Effector memory CD4-positive, alpha-beta T cell (primary cell): ENCODE measurements around the gene C1orf116.

ENCODE experiments used
- DNase-seq, 3 donors: peaks; one replicate each; pipeline ENCODE4 v3.0.0-alpha.2; 2020
- H3K27ac ChIP-seq: 2 replicates; pipeline ENCODE4 v1.7.0; 2013; ENCODE audit warnings: mild to moderate bottlenecking, low read length, moderate library complexity; ENCODE audit not compliant: insufficient read depth, poor library complexity, severe bottlenecking
- H3K27me3 ChIP-seq: replicated peaks from 2 replicates; pipeline ENCODE4 v1.7.0; 2013; ENCODE audit warnings: mild to moderate bottlenecking, low read length; ENCODE audit not compliant: insufficient read depth, control insufficient read depth, poor library complexity, severe bottlenecking
- H3K36me3 ChIP-seq: 2 replicates; pipeline ENCODE4 v1.7.0; 2013; ENCODE audit warnings: mild to moderate bottlenecking, low read length, moderate library complexity; ENCODE audit not compliant: control insufficient read depth, insufficient read depth
- H3K4me1 ChIP-seq: 2 replicates; pipeline ENCODE4 v1.7.0; 2013; ENCODE audit warnings: low read length, mild to moderate bottlenecking; ENCODE audit not compliant: control insufficient read depth, insufficient read depth, poor library complexity, severe bottlenecking
- H3K4me3 ChIP-seq: 2 replicates; pipeline ENCODE4 v1.7.0; 2013; ENCODE audit warnings: low read length, low read depth, mild to moderate bottlenecking; ENCODE audit not compliant: insufficient read depth, poor library complexity, severe bottlenecking
- H3K9me3 ChIP-seq: 2 replicates; pipeline ENCODE4 v1.7.0; 2013; ENCODE audit warnings: mild to moderate bottlenecking, low read length, moderate library complexity; ENCODE audit not compliant: control insufficient read depth

The C1orf116 gene

DNA sequence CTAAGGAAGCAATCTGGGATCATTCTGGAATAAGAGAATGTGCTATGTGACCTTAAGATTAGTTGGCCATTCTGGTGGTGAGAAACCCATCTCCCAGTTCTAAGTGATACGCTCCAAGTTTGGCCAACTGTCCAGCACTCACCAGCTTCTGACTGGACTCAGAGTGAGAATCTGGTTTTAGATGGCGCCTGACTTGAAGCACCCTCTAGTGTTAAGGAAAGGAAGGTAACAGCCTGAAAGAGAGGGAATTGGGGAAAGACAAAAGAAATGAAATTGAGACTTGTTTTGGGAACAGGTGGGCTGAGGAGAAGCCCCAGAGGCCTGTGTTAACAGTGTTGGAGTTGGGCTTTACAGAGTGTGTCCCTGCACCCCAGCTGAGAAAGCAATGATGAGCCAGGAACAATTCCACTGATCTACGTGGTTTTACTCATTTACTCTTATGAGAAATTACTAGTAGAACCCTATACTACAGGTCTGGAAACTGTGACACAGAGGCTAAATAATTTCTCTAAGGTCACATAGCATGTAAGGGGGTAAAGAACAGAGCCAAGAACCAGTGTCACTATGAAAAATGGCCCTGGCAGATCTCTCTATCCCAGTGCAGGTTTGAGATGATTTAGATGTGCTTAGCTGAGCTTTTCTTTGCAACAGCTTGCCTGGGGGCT lies 53.0 kb downstream of the C1orf116 start:
- Histone ChIP-seq H3K4me3 (no peak overlapping the region), H3K36me3 (no peaks in the 10 kb centered on the region), H3K27me3 (no peaks in the 10 kb centered on the region), H3K4me1 (no peaks in the 10 kb centered on the region), H3K9me3 (no peaks in the 10 kb centered on the region), H3K27ac (no peak overlapping the region)
- DNase-seq = no peak

DNA sequence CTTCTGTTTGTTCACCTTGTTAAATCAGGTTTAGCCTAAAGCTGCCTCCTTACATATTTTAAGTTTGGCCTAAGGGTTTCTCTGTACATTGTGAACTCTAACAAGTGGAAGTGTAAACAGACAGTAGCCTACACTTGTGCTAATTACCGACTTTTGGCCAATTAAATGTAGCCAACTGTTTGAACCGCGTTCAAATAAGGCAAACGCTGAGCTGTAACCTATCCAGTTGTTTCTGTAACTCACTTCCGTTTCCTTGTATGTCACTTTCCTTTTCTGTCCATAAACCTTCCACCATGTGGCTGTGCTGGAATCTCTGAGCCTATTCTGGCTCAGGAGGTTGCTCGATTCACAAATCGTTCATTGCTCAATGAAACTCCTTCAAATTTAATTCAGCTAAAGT lies 54.3 kb downstream of the C1orf116 start:
- Histone ChIP-seq H3K4me1 (no peaks in the 10 kb centered on the region), H3K36me3 (no peaks in the 10 kb centered on the region), H3K4me3 (no peak overlapping the region), H3K27me3 (no peaks in the 10 kb centered on the region), H3K27ac (no peak overlapping the region), H3K9me3 (no peaks in the 10 kb centered on the region)
- no peak for DNase-seq

- H3K4me1 ChIP-seq = no peaks in the 10 kb centered on the region
- H3K4me3 ChIP-seq = no peak overlapping the region
- H3K27me3 ChIP-seq = no peaks in the 10 kb centered on the region
- DNase-seq = no peak
- no peak overlapping the region for H3K27ac ChIP-seq
- no peaks in the 10 kb centered on the region for H3K36me3 ChIP-seq
- H3K9me3 ChIP-seq = no peaks in the 10 kb centered on the region
These were observed 57.2 kb downstream of the C1orf116 start for GRCh38 chr1:206975306-206975705.

DNA sequence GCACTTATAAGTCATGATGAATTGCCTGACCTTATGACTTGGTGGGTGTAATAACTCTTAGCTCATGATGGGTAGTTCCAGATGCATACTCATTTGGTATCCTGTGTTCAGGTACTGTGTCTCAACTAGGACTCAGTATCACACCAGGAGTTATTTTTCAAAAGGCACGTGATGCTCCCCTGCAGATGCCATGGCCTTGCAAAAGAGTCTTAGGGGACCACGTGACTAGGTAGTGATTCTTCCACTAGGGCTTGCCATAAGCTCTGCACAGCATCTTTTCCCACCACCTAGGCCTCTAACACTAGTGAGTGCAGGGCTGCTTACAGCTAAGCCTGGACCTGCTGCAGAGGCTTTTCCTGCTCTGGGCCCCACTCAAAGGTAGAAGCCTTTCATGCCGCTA lies 58.4 kb downstream of the C1orf116 start:
- Histone ChIP-seq H3K27ac (no peak overlapping the region), H3K27me3 (no peaks in the 10 kb centered on the region), H3K4me3 (no peak overlapping the region), H3K36me3 (no peaks in the 10 kb centered on the region), H3K9me3 (no peaks in the 10 kb centered on the region), H3K4me1 (no peaks in the 10 kb centered on the region)
- no peak for DNase-seq

DNA sequence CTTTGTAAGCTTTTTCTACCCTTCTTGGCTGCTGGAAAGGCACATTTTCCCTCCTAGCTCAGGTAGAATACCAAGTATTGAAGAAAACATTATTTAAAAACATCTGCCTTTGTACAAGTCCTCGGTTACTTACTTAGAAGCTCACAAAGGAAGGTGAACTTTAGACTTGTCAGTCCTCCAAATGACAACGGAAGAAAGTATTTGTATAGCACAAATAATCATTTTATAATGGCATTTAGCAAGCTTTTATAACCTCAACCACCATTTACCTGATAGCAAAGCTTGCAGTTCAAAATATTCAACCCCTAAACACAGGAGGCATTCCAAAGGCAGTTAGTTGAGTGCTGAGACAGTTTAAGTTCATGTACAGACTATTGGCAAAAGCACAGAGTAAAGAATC lies 59.8 kb downstream of the C1orf116 start:
- Histone ChIP-seq H3K27ac (no peak overlapping the region), H3K27me3 (no peaks in the 10 kb centered on the region)
- no peak for DNase-seq

GRCh38 chr1:206971029-206971655 lies 61.4 kb downstream of the C1orf116 start:
- Histone ChIP-seq H3K4me1 (peaks cover 11% of the 10 kb centered on the region), H3K4me3 (no peak overlapping the region), H3K36me3 (no peaks in the 10 kb centered on the region), H3K27me3 (no peaks in the 10 kb centered on the region), H3K9me3 (no peaks in the 10 kb centered on the region), H3K27ac (no peak overlapping the region)
- no peak for DNase-seq

More for the DNA sequence above, 59.8 kb downstream of the C1orf116 start:
- Histone ChIP-seq H3K4me1 (peaks cover under 1% of the 10 kb centered on the region), H3K9me3 (no peaks in the 10 kb centered on the region), H3K36me3 (no peaks in the 10 kb centered on the region), H3K4me3 (no peak overlapping the region)

- H3K36me3 ChIP-seq = no peaks in the 10 kb centered on the region
- no peak for DNase-seq
These were observed 62.1 kb downstream of the C1orf116 start, which contains the start of gene FCAMR for GRCh38 chr1:206970446-206970845. TSS of gene FCAMR (minus strand) at chr1:206970460. CDS start at chr1:206970125, 335 bp downstream.

DNA sequence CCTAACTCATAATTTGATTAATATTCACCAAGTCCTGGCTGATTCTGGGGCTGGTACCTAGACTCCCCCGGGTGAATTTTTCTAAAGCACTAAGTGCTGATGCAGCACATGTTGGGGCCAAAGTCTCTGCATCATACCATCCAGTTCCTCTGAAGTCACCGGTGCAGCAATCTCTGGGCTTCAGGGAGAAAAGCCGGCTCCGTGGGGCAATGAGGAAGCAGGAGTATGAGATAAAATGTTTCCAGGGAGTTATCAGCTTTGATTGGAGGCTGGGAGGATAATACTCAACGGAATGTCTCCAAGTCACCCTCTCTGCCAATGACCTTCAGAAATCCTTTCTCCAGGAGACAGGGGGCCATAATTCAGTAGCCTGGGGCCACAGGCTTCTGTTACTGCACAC lies 63.5 kb downstream of the C1orf116 start:
- Histone ChIP-seq H3K4me3 (no peak overlapping the region), H3K4me1 (peaks cover 11% of the 10 kb centered on the region), H3K36me3 (no peaks in the 10 kb centered on the region), H3K27ac (no peak overlapping the region), H3K27me3 (no peaks in the 10 kb centered on the region), H3K9me3 (no peaks in the 10 kb centered on the region)
- DNase-seq = no peak

More at GRCh38 chr1:206970446-206970845, 62.1 kb downstream of the C1orf116 start, which contains the start of gene FCAMR:
- H3K27me3 ChIP-seq = no peaks in the 10 kb centered on the region
- no peaks in the 10 kb centered on the region for H3K9me3 ChIP-seq
- H3K4me3 ChIP-seq = no peak within 1 kb of the TSS
- H3K27ac ChIP-seq = no peak within 1 kb of the TSS
- H3K4me1 ChIP-seq = peaks cover 11% of the 10 kb centered on the region
